GM19043 (cell line): ENCODE measurements around the gene CC2D1B.

ENCODE experiments used
- ATAC-seq: cut with Tn5 transposase; IDR thresholded peaks from one replicate; pipeline ENCODE4 v1.9.1; 2021; ENCODE audit warnings: low read depth; ENCODE audit not compliant: unreplicated experiment

The CC2D1B gene

GRCh38 chr1:52306227-52307006 is 59.6 kb downstream of the CC2D1B start:
- no peak for ATAC-seq

DNA sequence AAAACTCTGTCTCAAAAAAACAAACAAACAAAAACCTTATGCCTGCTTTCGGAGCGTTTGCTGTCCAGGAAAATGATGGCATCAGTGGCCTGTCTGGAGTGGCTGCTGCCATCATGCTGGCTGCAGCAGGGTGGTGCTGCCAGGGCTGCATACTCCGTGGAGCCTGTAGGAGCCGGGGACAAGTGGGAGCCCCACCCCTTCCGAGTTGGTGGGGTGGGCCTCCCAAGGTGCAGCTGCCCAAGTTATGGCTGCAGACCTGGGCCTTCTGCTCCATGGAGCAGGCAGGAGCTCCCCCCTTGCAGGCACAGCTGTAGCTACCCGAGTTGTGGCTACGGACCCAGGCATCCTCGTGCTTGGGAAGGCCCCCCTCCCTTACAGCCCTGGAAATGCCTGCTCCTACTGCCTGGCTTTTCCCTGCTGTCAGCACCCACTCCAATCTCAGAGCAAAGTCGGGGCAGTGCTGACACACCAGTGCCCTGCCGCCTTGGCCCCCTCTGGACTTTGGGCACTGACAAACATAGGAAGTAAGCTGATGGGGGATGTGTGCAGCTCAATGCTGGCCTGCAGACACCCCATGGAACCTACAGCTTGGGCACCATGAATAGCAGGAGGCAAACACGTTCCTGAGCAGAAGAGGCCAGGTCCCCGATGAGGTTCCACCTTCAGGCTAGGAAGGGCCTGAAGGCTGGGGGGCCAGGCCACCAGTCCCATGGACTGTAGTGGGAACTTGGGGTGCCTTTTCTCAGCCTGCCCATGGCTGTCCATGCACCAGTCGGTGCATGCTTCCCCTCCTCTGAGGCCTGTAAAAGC is 60.4 kb downstream of the CC2D1B start:
- ATAC-seq, result no peak
